OCI-LY7 (cell line): ENCODE data around the gene ARL15. TPM values are rescaled to one million over a fixed set of nuclear protein-coding genes. Genes with fewer than 3 reads are reported as not detected.

ENCODE experiments used
- BruUV-seq: library from RNA; stranded (reverse); fragments of 400-500 nt; replicated peaks from 2 replicates; lab custom pipeline; 2021; lab: Mats Ljungman, UMichigan
- CTCF ChIA-PET: fragments of 300-600 bp; sonication (Branson Sonifier 250); formaldehyde crosslinking; loops from one replicate; lab custom pipeline; 2022; ENCODE audit warnings: antibody characterized with exemption; ENCODE audit not compliant: unreplicated experiment; lab: Charles Lee
- POLR2A ChIA-PET: fragments of 300-600 bp; sonication (Branson Sonifier 250); formaldehyde crosslinking; loops from one replicate; lab custom pipeline; 2022; ENCODE audit warnings: antibody characterized with exemption; lab: Charles Lee
- DNase-seq: peaks from one replicate; pipeline ENCODE4 v3.0.0-alpha.2; 2015; ENCODE audit warnings: low spot score
- H2AFZ ChIP-seq: fragments of 200-600 bp; sonication (generic), shearing (Covaris generic); 2 replicates; pipeline ENCODE4 v1.6.1; 2014; ENCODE audit warnings: mild to moderate bottlenecking, antibody characterized with exemption, low read length, moderate library complexity
- H3K27ac ChIP-seq: fragments of 200-600 bp; sonication (generic); 2 replicates; pipeline ENCODE4 v1.5.1; 2014; ENCODE audit warnings: mixed run types, low read depth, mild to moderate bottlenecking, moderate library complexity, low read length, inconsistent platforms; ENCODE audit not compliant: poor library complexity, severe bottlenecking
- H3K36me3 ChIP-seq: fragments of 200-600 bp; sonication (generic); 2 replicates; pipeline ENCODE4 v1.6.1; 2014; ENCODE audit warnings: mild to moderate bottlenecking, antibody characterized with exemption, low read length, moderate library complexity, mixed read lengths; ENCODE audit not compliant: insufficient read depth
- H3K4me1 ChIP-seq: fragments of 200-600 bp; sonication (generic); 2 replicates; pipeline ENCODE4 v1.5.1; 2014; ENCODE audit warnings: mild to moderate bottlenecking, low read length; ENCODE audit not compliant: insufficient read depth, poor library complexity, severe bottlenecking
- H3K4me2 ChIP-seq: fragments of 200-600 bp; sonication (generic); 2 replicates; pipeline ENCODE4 v1.6.1; 2014; ENCODE audit warnings: mild to moderate bottlenecking, low read length
- H3K4me3 ChIP-seq: fragments of 200-600 bp; sonication (generic); 2 replicates; pipeline ENCODE4 v1.5.1; 2014; ENCODE audit warnings: mild to moderate bottlenecking, low read depth, low read length; ENCODE audit not compliant: poor library complexity, severe bottlenecking
- H3K79me2 ChIP-seq: fragments of 200-600 bp; sonication (generic); 2 replicates; pipeline ENCODE4 v1.6.1; 2016; ENCODE audit warnings: low read depth, mild to moderate bottlenecking, low read length, moderate library complexity, mixed read lengths; ENCODE audit not compliant: insufficient read depth
- H3K9me2 ChIP-seq: fragments of 200-600 bp; sonication (generic); 2 replicates; pipeline ENCODE4 v1.6.1; 2016; ENCODE audit warnings: mild to moderate bottlenecking, low read length, mixed read lengths; ENCODE audit not compliant: insufficient read depth
- H3K9me3 ChIP-seq: fragments of 200-600 bp; sonication (generic); 2 replicates; pipeline ENCODE4 v1.6.1; 2014; ENCODE audit warnings: mild to moderate bottlenecking, mixed run types, low read length, mixed read lengths
- H4K20me1 ChIP-seq: fragments of 200-600 bp; sonication (generic); 2 replicates; pipeline ENCODE4 v1.6.1; 2014; ENCODE audit warnings: mild to moderate bottlenecking, antibody characterized with exemption, low read length, moderate library complexity, mixed read lengths; ENCODE audit not compliant: insufficient read depth
- EZH2phosphoT487 ChIP-seq: fragments of 200-600 bp; sonication (generic); IDR thresholded peaks from 2 replicates; pipeline ENCODE4 v1.6.1; 2018; ENCODE audit warnings: low read depth, borderline replicate concordance, mild to moderate bottlenecking, mixed run types, antibody characterized with exemption, low read length, moderate library complexity, mixed read lengths
- intact Hi-C: fragments of 100-400 bp; cut with micrococcal nuclease; formaldehyde crosslinking; loops from one replicate; pipeline ENCODE4 v1.10.0; 2022; ENCODE audit not compliant: unreplicated experiment
- total RNA-seq, 2 experiments: library from RNA; depleted of rRNA in 1 of 2; stranded (reverse); fragments of >200 nt in 1 of 2; shearing (Covaris generic) in 1 of 2; gene quantifications; 2 replicates each; pipeline ENCODE4 v1.2.3, GENCODE V29; 2014 to 2022
- TF ChIP-seq, protein P1 (sequence below): fragments of 200-600 bp; sonication (generic); conservative IDR thresholded peaks from 2 replicates; pipeline ENCODE4 v1.5.1; 2014; ENCODE audit warnings: mild to moderate bottlenecking, antibody characterized with exemption, low read length, moderate library complexity, mixed read lengths

ARL15 gene
- total RNA-seq, 2 experiments from 2014 or later: 18.8 to 24.4 TPM

DNA sequence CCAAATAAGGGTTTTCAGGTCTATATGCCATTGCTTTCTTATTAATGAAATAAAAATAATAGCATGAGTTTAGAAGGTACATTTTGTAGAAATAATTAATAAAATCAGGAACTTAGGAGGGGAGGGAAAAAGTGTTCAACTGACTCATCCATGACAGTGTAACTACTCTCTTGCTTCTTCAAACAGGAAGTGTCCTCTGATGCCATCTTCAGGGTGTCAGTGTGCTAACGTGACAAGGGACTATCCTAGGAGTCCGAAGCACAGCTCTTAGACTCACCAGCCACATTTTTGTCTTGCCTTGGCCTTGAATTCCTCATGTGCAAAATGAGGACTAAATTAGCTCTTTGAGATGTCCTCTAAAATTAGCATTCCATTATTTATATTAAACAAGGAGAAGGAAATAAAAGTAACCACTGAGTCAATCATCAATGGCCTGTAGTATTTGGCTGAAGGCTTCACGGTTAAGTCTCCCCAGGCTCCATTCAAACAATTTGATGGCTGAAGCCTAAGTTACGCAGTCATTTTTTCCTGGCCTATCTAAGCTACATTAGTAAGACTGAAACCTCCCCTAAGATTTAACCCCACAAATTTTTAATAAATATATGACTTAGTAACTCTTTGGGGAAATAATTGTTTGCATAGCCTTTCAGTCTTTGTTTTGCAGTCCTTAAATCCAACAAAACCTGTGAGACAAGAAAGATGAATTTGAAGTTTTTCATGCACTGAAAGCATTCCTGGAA, 151.1 kb downstream of the ARL15 start:
- Histone ChIP-seq H4K20me1 (no peaks in the 10 kb centered on the region), H2AFZ (no peak overlapping the region), H3K9me2 (no peaks in the 10 kb centered on the region), H3K4me2 (no peak overlapping the region), H3K9me3 (no peaks in the 10 kb centered on the region), H3K4me1 (no peaks in the 10 kb centered on the region), H3K27ac (no peak overlapping the region), H3K79me2 (no peaks in the 10 kb centered on the region), H3K4me3 (no peak overlapping the region), H3K36me3 (no peaks in the 10 kb centered on the region)
- CTCF ChIA-PET: no interaction called here
- POLR2A ChIA-PET: interaction anchor here (0.6 to 1.8 kb wide), 2 partner anchors 9 to 10 kb away, joined by 6 read pairs; no protein-coding TSS in a partner anchor
- no peak for TF ChIP-seq EZH2phosphoT487
- TF ChIP-seq, protein P1, sequence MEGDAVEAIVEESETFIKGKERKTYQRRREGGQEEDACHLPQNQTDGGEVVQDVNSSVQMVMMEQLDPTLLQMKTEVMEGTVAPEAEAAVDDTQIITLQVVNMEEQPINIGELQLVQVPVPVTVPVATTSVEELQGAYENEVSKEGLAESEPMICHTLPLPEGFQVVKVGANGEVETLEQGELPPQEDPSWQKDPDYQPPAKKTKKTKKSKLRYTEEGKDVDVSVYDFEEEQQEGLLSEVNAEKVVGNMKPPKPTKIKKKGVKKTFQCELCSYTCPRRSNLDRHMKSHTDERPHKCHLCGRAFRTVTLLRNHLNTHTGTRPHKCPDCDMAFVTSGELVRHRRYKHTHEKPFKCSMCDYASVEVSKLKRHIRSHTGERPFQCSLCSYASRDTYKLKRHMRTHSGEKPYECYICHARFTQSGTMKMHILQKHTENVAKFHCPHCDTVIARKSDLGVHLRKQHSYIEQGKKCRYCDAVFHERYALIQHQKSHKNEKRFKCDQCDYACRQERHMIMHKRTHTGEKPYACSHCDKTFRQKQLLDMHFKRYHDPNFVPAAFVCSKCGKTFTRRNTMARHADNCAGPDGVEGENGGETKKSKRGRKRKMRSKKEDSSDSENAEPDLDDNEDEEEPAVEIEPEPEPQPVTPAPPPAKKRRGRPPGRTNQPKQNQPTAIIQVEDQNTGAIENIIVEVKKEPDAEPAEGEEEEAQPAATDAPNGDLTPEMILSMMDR: peak; percentile 37; the same call in 1 of the 2 replicates
- no TSS peak for BruUV-seq
- DNase-seq: peak; percentile 29
- intact Hi-C loops: no loop called here

DNA sequence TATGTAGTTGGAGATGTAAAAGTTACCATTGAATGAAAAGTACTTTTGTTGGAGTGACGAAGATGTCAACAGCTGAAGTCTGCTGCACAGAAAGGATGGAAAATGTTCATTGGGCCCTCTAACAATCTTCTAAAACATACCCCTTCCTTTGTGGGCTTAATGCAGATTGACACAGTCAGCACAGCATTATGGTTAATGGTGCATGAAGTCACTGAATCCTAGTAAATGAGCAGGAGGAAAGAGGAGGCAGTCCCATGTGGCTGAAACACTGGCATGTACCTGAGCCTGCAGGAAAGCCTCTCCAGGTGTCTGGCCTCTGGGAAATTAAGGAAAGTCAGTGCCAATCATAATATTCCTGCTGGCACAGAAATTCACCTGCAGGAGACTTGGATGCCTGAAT, 153.8 kb downstream of the ARL15 start:
- BruUV-seq: no TSS peak
- H3K36me3 ChIP-seq: 0 out of 2 replicates have a peak, but pooled peaks cover 3% of the 10 kb centered on the region
- no peak overlapping the region for H3K27ac ChIP-seq
- ChIA-PET POLR2A (interaction anchor here (1.0 kb wide), 1 partner anchor 13 kb away, joined by 3 read pairs; no protein-coding TSS in a partner anchor), CTCF (no interaction called here)
- intact Hi-C loops: no loop called here
- no peak overlapping the region for H3K4me3 ChIP-seq
- H3K79me2 ChIP-seq: no peaks in the 10 kb centered on the region
- H4K20me1 ChIP-seq: no peaks in the 10 kb centered on the region
- TF ChIP-seq, protein P1: no peak
- TF ChIP-seq EZH2phosphoT487: no peak
- no peak overlapping the region for H2AFZ ChIP-seq
- H3K9me2 ChIP-seq: no peaks in the 10 kb centered on the region
- H3K4me1 ChIP-seq: no peaks in the 10 kb centered on the region
- DNase-seq: no peak
- no peaks in the 10 kb centered on the region for H3K9me3 ChIP-seq
- H3K4me2 ChIP-seq: no peak overlapping the region

DNA sequence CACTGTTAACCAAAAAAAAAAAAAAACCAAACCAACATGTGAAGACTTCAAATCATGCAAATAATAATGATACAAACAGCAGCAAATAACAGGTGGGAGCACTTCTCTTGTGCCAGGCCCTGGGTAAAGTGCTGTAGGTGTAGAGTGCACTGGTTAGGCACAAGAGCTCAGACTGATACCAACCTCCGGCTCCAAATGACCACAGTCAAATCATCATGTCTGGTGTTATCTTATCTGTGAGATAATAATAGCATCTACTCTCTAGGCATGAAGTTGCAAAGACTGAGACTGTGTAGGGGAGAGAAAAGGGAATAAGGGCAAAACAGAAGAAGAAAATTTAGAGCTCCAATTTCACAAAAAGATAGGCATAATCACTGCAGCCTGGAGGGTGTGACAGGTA, 159.5 kb downstream of the ARL15 start:
- H3K4me3 ChIP-seq: no peak overlapping the region
- 0 out of 2 replicates have a peak, but pooled peaks cover 3% of the 10 kb centered on the region for H3K36me3 ChIP-seq
- intact Hi-C loops: no loop called here
- BruUV-seq: no TSS peak
- H3K27ac ChIP-seq: no peak overlapping the region
- no peaks in the 10 kb centered on the region for H3K9me2 ChIP-seq
- H2AFZ ChIP-seq: no peak overlapping the region
- DNase-seq: no peak
- H3K79me2 ChIP-seq: no peaks in the 10 kb centered on the region
- ChIA-PET POLR2A (no interaction called here), CTCF (no interaction called here)
- no peak for TF ChIP-seq EZH2phosphoT487
- H3K4me1 ChIP-seq: peaks cover 13% of the 10 kb centered on the region
- H4K20me1 ChIP-seq: no peaks in the 10 kb centered on the region
- no peak overlapping the region for H3K4me2 ChIP-seq
- H3K9me3 ChIP-seq: no peaks in the 10 kb centered on the region
